HG03565 (cell line): Measurements from ENCODE around the gene CYTH2.
"Not testable (repeated sequence)": the region's sequence is repeated elsewhere in the genome, so short reads cannot be mapped to it uniquely, and the experiment has no call there.

Source experiments
- ATAC-seq: cut with Tn5 transposase; IDR thresholded peaks from one replicate; pipeline ENCODE4 v1.9.1; 2021; ENCODE audit warnings: mild to moderate bottlenecking, moderate library complexity; ENCODE audit not compliant: unreplicated experiment

CYTH2 gene

DNA sequence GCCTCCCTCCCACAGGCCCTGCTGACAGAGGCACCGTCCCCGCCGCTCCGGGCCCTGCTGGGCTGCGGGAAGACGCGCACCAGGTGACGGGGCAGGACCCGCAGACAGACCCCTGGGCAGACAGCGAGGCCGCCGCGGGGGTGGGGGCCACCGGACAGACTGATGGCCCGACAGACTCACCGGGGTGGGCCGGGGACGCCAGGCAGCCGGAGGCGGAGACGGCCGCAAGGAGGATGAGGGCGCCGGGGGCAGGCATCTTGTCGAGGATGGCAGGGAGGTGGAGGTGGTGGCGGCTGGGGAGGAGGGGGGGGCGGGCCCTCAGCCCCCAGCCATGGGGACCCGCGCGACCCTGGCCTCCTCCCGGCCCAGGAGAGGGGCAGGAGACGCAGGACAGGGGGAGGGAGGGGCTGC is 42.2 kb downstream of the CYTH2 start:
- ATAC-seq = no peak

DNA sequence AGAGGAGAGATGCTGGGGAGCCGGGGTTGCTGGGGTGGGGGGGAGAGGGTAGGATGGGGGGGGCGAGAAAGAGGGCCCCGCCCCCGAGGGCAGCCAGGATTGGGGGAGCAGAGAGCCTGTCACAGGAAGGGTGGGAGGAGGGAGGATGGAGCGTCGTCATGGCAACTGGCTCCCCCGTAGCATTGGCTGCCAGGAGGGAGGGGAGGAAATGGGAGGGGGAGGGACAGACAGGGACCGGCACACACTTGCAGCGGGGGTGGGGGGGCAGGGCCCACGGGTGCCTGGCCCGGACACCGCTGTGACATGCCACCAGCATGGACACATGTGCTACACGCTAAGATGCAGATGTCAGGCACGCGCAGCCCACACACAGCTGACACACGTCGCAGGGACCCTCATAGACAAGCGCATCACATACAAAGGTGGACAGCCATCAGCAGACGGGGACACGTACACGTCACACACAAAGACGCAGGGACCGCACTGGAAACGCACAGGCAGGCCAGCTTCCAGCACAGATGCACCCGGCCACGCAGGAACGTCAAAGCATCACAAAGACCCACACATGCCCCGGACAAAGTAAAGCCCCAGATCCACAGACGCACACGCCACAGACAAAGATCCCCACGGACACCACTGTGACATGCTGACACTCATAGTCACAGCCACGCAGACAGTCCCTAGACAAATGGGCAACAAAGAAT is 42.8 kb downstream of the CYTH2 start, which contains the start of gene LMTK3:
Gene LMTK3, minus strand, starts transcription at position 36 of the 704 bp plus-strand sequence. CDS start 259 bp downstream, outside the sequence.
- ATAC-seq = no peak

DNA sequence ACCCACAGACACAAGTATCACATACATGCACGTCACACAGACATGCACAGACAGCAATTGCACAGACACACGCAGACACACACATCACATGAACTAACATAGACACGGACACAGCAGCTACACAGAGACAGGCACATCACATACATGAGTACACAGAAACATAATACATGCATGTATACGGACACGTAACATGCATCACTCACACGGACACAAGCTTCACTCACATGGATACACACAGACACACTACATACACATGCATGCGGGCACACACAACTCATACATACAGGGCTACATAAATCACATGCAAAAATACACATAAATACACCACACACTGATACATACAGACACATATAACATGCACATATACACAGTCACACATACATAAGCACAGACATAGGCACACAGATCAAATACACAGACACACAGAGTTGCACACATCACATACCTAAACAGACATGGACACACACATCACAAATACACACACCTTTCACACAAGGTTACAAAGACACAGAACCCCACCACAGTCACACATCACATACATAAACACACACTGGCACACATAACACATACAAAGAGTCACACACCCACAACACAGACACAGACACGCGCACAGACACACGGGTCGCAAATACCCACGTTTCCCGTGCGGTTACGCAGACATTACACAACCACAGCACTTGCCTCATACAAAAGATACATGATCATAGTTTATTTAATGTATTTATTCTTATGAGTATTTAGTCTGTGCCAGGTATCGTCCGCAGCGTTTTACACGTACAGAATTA is 43.5 kb downstream of the CYTH2 start:
- no peak for ATAC-seq

DNA sequence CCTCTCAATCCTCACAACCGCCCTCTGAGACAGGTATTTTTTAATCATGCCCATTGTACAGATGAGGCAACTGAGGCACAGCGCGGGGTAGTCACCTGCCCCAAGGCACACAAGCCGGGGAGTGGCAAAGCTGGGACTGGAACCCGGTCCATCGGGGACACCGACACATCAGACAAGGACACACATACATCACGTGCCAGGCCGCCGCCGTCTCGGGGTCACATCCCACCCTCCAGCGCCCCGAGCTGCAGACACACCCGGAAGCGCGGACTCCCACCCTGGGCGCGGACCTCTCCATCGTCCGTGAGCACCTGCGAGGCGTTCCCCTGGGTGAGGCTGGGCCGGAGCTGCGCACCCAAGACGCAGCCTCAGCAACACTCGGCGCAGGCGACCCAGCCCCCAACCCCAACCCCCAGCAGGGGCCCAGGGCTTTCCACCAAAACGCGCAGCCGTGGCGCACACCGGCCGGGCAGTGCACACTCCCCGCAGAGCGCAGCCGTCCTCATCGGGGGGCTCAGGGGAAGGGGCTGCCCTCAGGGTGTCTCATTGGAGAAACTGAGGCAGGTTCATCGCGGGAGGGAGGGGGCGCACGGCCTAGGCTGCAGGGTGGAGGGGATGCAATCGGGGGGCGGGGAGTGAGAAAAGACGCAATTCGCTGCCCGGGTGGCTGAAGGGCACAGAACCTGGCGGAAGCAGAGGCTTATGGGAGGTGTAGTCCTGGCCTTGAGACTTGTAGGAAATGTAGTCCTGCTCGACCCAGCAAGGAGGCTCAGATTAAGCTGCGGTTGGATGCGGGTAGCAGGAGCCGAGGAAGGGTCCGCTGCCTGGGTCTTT is 44.3 kb downstream of the CYTH2 start:
- ATAC-seq = no peak

DNA sequence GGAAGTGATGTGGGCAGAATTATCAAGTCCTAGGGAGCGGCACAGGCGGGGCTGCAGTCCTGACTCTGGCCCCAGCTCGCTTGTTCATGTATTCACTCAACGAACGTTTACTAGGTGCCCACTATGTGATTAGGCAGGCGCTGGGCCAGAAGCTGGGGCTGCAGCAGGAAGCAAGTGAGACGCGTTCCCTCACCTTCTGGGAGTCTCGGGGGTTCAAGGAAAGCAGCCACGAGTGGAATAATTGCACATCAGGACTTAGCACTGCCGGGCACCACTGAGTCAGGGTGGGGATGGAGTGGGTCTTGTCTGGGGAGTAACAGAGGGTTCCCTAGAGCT is 44.9 kb downstream of the CYTH2 start:
- ATAC-seq = no peak

- ATAC-seq = no peak
Observed at GRCh38 chr19:48516536-48516935, 47.4 kb downstream of the CYTH2 start.

- no peak for ATAC-seq
Observed at GRCh38 chr19:48518207-48518606, 49.0 kb downstream of the CYTH2 start.

- ATAC-seq = not testable (repeated sequence)
Observed at GRCh38 chr19:48519426-48519825, 50.3 kb downstream of the CYTH2 start.

GRCh38 chr19:48520134-48520533 is 51.0 kb downstream of the CYTH2 start:
- no peak for ATAC-seq

DNA sequence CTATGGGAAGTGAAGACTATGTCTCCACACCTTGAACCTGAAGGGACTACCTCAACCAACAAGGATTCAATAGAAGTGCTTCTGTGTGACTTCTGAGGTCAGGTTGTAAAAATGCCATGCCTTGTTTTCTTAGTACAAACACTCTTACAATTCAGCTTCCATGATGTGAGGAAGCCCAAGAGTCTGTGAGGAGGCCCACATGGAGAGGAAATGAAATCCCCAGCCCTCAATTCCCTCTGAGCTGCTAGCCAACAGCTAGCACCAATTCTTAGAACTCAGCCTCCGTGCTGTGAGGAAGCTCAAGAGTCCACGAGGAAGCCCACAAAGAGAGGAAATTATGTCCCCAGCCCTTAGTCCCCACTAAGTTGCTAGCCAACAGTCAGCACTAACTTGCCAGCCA is 55.1 kb downstream of the CYTH2 start:
- ATAC-seq = no peak

DNA sequence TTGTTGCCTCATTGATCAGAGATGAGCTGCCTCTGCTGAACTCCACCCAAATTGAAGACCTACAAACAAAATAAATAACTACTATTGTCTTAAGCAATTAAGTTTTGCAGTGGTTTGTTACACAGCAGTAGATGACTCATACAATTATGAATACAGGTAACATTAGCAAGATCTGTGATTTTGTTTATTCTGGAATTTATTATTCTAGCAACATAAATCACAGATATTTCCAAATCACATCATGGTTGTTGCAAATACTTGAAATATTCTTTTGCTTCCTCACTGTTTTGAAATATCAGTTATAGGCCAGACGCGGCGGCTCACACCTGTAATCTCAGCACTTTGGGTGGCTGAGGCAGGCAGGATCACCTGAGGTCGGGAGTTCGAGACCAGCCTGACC is 55.6 kb downstream of the CYTH2 start:
- ATAC-seq = no peak

- no peak for ATAC-seq
Observed at GRCh38 chr19:48529156-48529555, 60.0 kb downstream of the CYTH2 start.

- no peak for ATAC-seq
Observed at GRCh38 chr19:48530066-48530720, 61.0 kb downstream of the CYTH2 start.

DNA sequence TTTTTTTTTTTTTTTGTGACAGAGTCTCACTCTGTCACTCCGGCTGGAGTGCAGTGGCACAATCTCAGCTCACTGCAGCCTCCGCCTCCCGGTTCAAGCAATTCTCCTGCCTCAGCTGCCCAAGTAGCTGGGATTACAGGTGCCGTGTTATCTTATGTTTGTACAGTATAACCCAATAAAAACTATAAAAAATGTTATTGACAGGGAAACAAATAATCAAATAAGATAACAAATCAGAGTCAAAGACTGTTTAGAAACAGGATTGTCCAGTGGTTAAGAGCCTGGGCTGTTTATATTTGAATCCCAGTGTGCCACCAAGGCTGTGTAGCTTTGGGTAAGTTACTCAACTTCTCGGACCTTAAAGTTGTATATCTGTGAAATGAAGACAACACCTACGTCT is 61.6 kb downstream of the CYTH2 start:
- no peak for ATAC-seq
